ENCODE results near the gene RPA3.
"Not testable (repeated sequence)": the region's sequence is repeated elsewhere in the genome, so short reads cannot be mapped to it uniquely, and the experiment has no call there.

Gene RPA3

GRCh38 chr7:7694542-7694941 is 23.9 kb downstream of the RPA3 start:
- FAIRE-seq, result no peak
- TF ChIP-seq POLR2A (IDR thresholded peaks at IDR 0.05; ENCODE audit: low read depth, low read length), result no peak
- DNase-seq (ENCODE audit: insufficient read length, low spot score), result no peak

- FAIRE-seq (peak; percentile 99), DNase-seq (ENCODE audit: insufficient read length, low spot score) (peak; percentile 9)
- TF ChIP-seq POLR2A (IDR thresholded peaks at IDR 0.05; ENCODE audit: low read depth, low read length), result no peak
Observed at GRCh38 chr7:7693881-7694280, 24.5 kb downstream of the RPA3 start.

- TF ChIP-seq POLR2A (IDR thresholded peaks at IDR 0.05; ENCODE audit: low read depth, low read length), result no peak
- DNase-seq (ENCODE audit: insufficient read length, low spot score), result no peak
- peak; percentile 65 for FAIRE-seq
Observed at GRCh38 chr7:7688956-7689355, 29.5 kb downstream of the RPA3 start.

- DNase-seq (ENCODE audit: insufficient read length, low spot score), result no peak
- FAIRE-seq, result peak; percentile 43
Observed at GRCh38 chr7:7688310-7688709, 30.1 kb downstream of the RPA3 start.

GRCh38 chr7:7687800-7688199 is 30.6 kb downstream of the RPA3 start:
- no peak for TF ChIP-seq POLR2A (IDR thresholded peaks at IDR 0.05; ENCODE audit: low read depth, low read length)
- DNase-seq (ENCODE audit: insufficient read length, low spot score), result no peak
- FAIRE-seq, result no peak

More at GRCh38 chr7:7688310-7688709, 30.1 kb downstream of the RPA3 start:
- TF ChIP-seq POLR2A (IDR thresholded peaks at IDR 0.05; ENCODE audit: low read depth, low read length), result no peak

GRCh38 chr7:7686811-7687508 is 31.4 kb downstream of the RPA3 start:
- FAIRE-seq (peak; percentile 88), DNase-seq (ENCODE audit: insufficient read length, low spot score) (no peak)
- no peak for TF ChIP-seq POLR2A (IDR thresholded peaks at IDR 0.05; ENCODE audit: low read depth, low read length)

GRCh38 chr7:7682861-7683260 is 35.5 kb downstream of the RPA3 start:
- DNase-seq (ENCODE audit: insufficient read length, low spot score), result no peak
- FAIRE-seq, result peak; percentile 81
- TF ChIP-seq POLR2A (IDR thresholded peaks at IDR 0.05; ENCODE audit: low read depth, low read length), result no peak

- no peak for DNase-seq (ENCODE audit: insufficient read length, low spot score)
- TF ChIP-seq POLR2A (IDR thresholded peaks at IDR 0.05; ENCODE audit: low read depth, low read length), result no peak
- no peak for FAIRE-seq
Observed at GRCh38 chr7:7681936-7682329, 36.5 kb downstream of the RPA3 start.

GRCh38 chr7:7681191-7681935 is 37.0 kb downstream of the RPA3 start:
- peak; percentile 100 for FAIRE-seq
- no peak for TF ChIP-seq POLR2A (IDR thresholded peaks at IDR 0.05; ENCODE audit: low read depth, low read length)
- no peak for DNase-seq (ENCODE audit: insufficient read length, low spot score)

- not testable (repeated sequence) for FAIRE-seq
Observed at GRCh38 chr7:7679640-7680039, 38.8 kb downstream of the RPA3 start.

GRCh38 chr7:7675686-7676085 is 42.7 kb downstream of the RPA3 start:
- no peak for DNase-seq (ENCODE audit: insufficient read length, low spot score)
- FAIRE-seq, result no peak

More at GRCh38 chr7:7679640-7680039, 38.8 kb downstream of the RPA3 start:
- DNase-seq (ENCODE audit: insufficient read length, low spot score), result not testable (repeated sequence)

GRCh38 chr7:7673240-7673550 is 45.2 kb downstream of the RPA3 start:
- no peak for DNase-seq (ENCODE audit: insufficient read length, low spot score)
- FAIRE-seq, result no peak
- no peak for TF ChIP-seq POLR2A (IDR thresholded peaks at IDR 0.05; ENCODE audit: low read depth, low read length)

More at GRCh38 chr7:7675686-7676085, 42.7 kb downstream of the RPA3 start:
- no peak for TF ChIP-seq POLR2A (IDR thresholded peaks at IDR 0.05; ENCODE audit: low read depth, low read length)

GRCh38 chr7:7672545-7673239 is 45.7 kb downstream of the RPA3 start:
- FAIRE-seq (peak; percentile 77), DNase-seq (ENCODE audit: insufficient read length, low spot score) (no peak)
- no peak for TF ChIP-seq POLR2A (IDR thresholded peaks at IDR 0.05; ENCODE audit: low read depth, low read length)

GRCh38 chr7:7671361-7671760 is 47.0 kb downstream of the RPA3 start:
- no peak for FAIRE-seq
- no peak for DNase-seq (ENCODE audit: insufficient read length, low spot score)
- no peak for TF ChIP-seq POLR2A (IDR thresholded peaks at IDR 0.05; ENCODE audit: low read depth, low read length)

Measured in H54 (cell line).